A549 (cell line): ENCODE data around the gene CHID1. TPM values are rescaled to one million over a fixed set of nuclear protein-coding genes. Genes with fewer than 3 reads are reported as not detected.

Experiments used
- ATAC-seq, 2 experiments: fragments of 200-7000 bp in 1 of 2; fragments of >200 bp in 1 of 2; cut with Nextera tagmentation in 1 of 2; cut with Tn5 transposase in 1 of 2; 3 replicates each; pipeline versions ENCODE4 v1.8.0 to v1.9.1; 2018 to 2020; ENCODE audit warnings: mild to moderate bottlenecking in 1 of 2, moderate library complexity in 1 of 2
- CTCF ChIA-PET: fragments of 300-600 bp; sonication (Branson Sonifier 250); formaldehyde crosslinking; extraction: SDS; loops from one replicate; lab custom pipeline; 2021; ENCODE audit warnings: antibody characterized with exemption, inconsistent platforms; lab: Yijun Ruan, JAX
- POLR2A ChIA-PET: fragments of 350-600 bp; formaldehyde crosslinking; extraction: SDS; loops from one replicate; lab custom pipeline; 2021; ENCODE audit warnings: antibody characterized with exemption, inconsistent platforms; lab: Yijun Ruan, JAX
- DNase-seq, 2 experiments: peaks; one replicate each; pipeline versions ENCODE4 v3.0.0 to v3.0.0-alpha.2; 2011 to 2016; ENCODE audit warnings: low read depth in 1 of 2, low spot score in 1 of 2
- FAIRE-seq: peaks from 2 replicates; lab custom pipeline; 2011; peaks lifted over from hg19 to GRCh38; lab: Jason Lieb, UNC
- H3K27ac ChIP-seq, 2 experiments: fragments of >200 bp; sonication (Bioruptor Twin); formaldehyde crosslinking; 3 replicates each; pipeline ENCODE4 v1.5.1; 2016 to 2017
- H3K4me1 ChIP-seq: fragments of >200 bp; sonication (Bioruptor Twin); formaldehyde crosslinking; 3 replicates; pipeline ENCODE4 v1.6.1; 2016
- H3K4me2 ChIP-seq: fragments of >200 bp; sonication (Bioruptor Twin); formaldehyde crosslinking; 3 replicates; pipeline ENCODE4 v1.6.1; 2016
- H3K4me3 ChIP-seq: fragments of >200 bp; sonication (Bioruptor Twin); formaldehyde crosslinking; 3 replicates; pipeline ENCODE4 v1.5.1; 2016
- H3K9me3 ChIP-seq: fragments of >200 bp; sonication (Bioruptor Twin); formaldehyde crosslinking; 3 replicates; pipeline ENCODE4 v1.6.1; 2016
- BCL3 ChIP-seq: fragments of >200 bp; sonication (Bioruptor Twin); formaldehyde crosslinking; IDR thresholded peaks from 3 replicates; pipeline ENCODE4 v1.6.1; 2016
- CTCF ChIP-seq: fragments of >200 bp; sonication (Bioruptor Twin); formaldehyde crosslinking; IDR thresholded peaks from 3 replicates; pipeline ENCODE4 v1.5.1; 2016
- E2F6 ChIP-seq: IDR thresholded peaks from 2 replicates; pipeline ENCODE4 v1.6.1; 2012; ENCODE audit warnings: low read depth, borderline replicate concordance
- FOSB ChIP-seq: fragments of 250-450 bp; sonication (Bioruptor Pico); IDR thresholded peaks from 2 replicates; pipeline ENCODE4 v1.5.0; 2020; ENCODE audit warnings: mild to moderate bottlenecking, moderate library complexity
- GATA3 ChIP-seq: IDR thresholded peaks from 2 replicates; pipeline ENCODE4 v1.6.1; 2012; ENCODE audit warnings: borderline replicate concordance
- HOXA7 ChIP-seq: fragments of 250-450 bp; sonication (Bioruptor Pico); IDR thresholded peaks from 2 replicates; pipeline ENCODE4 v1.5.0; 2020; ENCODE audit warnings: mild to moderate bottlenecking, moderate library complexity
- JUN ChIP-seq, 2 experiments: fragments of >200 bp; sonication (Bioruptor Twin); formaldehyde crosslinking; IDR thresholded peaks; 2 replicates in 1 of 2; 3 replicates in 1 of 2; pipeline ENCODE4 v1.6.1; 2016 to 2017
- MAX ChIP-seq: IDR thresholded peaks from 2 replicates; pipeline ENCODE4 v1.6.1; 2012
- MAZ ChIP-seq: fragments of 150-350 bp; IDR thresholded peaks from 2 replicates; pipeline ENCODE4 v1.6.1; 2014; ENCODE audit warnings: antibody characterized with exemption, low read depth, low read length, borderline replicate concordance
- MYC ChIP-seq: IDR thresholded peaks from 2 replicates; pipeline ENCODE4 v1.6.1; 2012; ENCODE audit warnings: mild to moderate bottlenecking, inconsistent platforms, low read length, improper control_type of control experiment, borderline replicate concordance
- PBX3 ChIP-seq: IDR thresholded peaks from 2 replicates; pipeline ENCODE4 v1.6.1; 2012
- POLR2A ChIP-seq: IDR thresholded peaks from 2 replicates; pipeline ENCODE4 v1.6.1; 2012; ENCODE audit warnings: mild to moderate bottlenecking, low read length
- POLR2AphosphoS2 ChIP-seq: conservative IDR thresholded peaks from 2 replicates; pipeline ENCODE4 v1.6.1; 2012; ENCODE audit warnings: low read length, improper control_type of control experiment, inconsistent platforms
- RCOR1 ChIP-seq: fragments of 150-350 bp; IDR thresholded peaks from 2 replicates; pipeline ENCODE4 v1.6.1; 2014; ENCODE audit warnings: antibody characterized with exemption, low read length, low read depth
- TP53 ChIP-seq: fragments of 250-450 bp; sonication (Bioruptor Pico); IDR thresholded peaks from 2 replicates; pipeline ENCODE4 v1.5.0; 2021; ENCODE audit warnings: mild to moderate bottlenecking, moderate library complexity
- USF2 ChIP-seq: fragments of 450-650 bp; IDR thresholded peaks from 2 replicates; pipeline ENCODE4 v1.6.1; 2014; ENCODE audit warnings: antibody characterized with exemption
- ZNF302 ChIP-seq: fragments of 250-450 bp; sonication (Bioruptor Pico); IDR thresholded peaks from 2 replicates; pipeline ENCODE4 v1.9.0; 2021; ENCODE audit warnings: inconsistent platforms, mild to moderate bottlenecking, moderate library complexity
- WGBS: methylation state at CpG from one replicate; pipeline ENCODE4 v1.1.6; 2017; ENCODE audit errors: missing lambda C conversion rate; 5-methylcytosine and 5-hydroxymethylcytosine counted together
- polyA plus RNA-seq, 4 experiments: library from polyadenylated mRNA; depleted of rRNA in 3 of 4; stranded (reverse); fragments of >200 nt; fragmentation: RNase III in 1 of 4; extraction: RNeasy Plus Mini Kit Qiagen cat#74134 plus additional on column Dnase treatment in 1 of 4; gene quantifications; 2 replicates in 3 of 4; 3 replicates in 1 of 4; pipeline ENCODE4 v1.2.3, GENCODE V29; 2011 to 2017

Gene CHID1
- polyA plus RNA-seq, 2 of the 4 experiments (the other 2 are of a cell fraction), result 53.8 to 70.6 TPM

GRCh38 chr11:838441-839279 lies 72.0 kb downstream of the CHID1 start:
- ATAC-seq, result peak; percentile 8 to 16; a peak in 5 of 6 replicates

More at GRCh38 chr11:838441-839279, 72.0 kb downstream of the CHID1 start:
- Histone ChIP-seq H3K4me3 (no peak overlapping the region), H3K27ac (peak overlapping the region; percentile 61 to 99), H3K9me3 (no peaks in the 10 kb centered on the region), H3K4me2 (peak overlapping the region; percentile 92), H3K4me1 (peaks cover 66% of the 10 kb centered on the region)
- no peak for TF ChIP-seq HOXA7 (CRISPR knock-in tag)
- TF ChIP-seq FOSB (CRISPR knock-in tag), result peak; percentile 41; the same call in 1 of the 2 replicates
- TF ChIP-seq CTCF, result peak; percentile 35; the same call in 2 of the 3 replicates
- TF ChIP-seq JUN (IDR thresholded peaks at IDR 0.05), result peak in 1 of 2 experiments; percentile 69; a peak in 4 of 5 replicates
- peak; percentile 71; the same call in 1 of the 2 replicates for TF ChIP-seq MYC
- peak; percentile 24; the same call in 1 of the 3 replicates for TF ChIP-seq BCL3
- TF ChIP-seq POLR2A, result peak; percentile 41
- peak; percentile 70; the same call in 1 of the 2 replicates for TF ChIP-seq E2F6
- no peak for TF ChIP-seq RCOR1
- TF ChIP-seq TP53 (CRISPR knock-in tag), result peak; percentile 24; the same call in 1 of the 2 replicates
- peak; percentile 7; the same call in 1 of the 2 replicates for TF ChIP-seq GATA3
- peak; percentile 87 for TF ChIP-seq PBX3
- no peak for TF ChIP-seq MAZ
- TF ChIP-seq ZNF302 (CRISPR knock-in tag), result no peak
- peak; percentile 98 for TF ChIP-seq MAX
- peak; percentile 79 for TF ChIP-seq USF2
- peak; percentile 25 for TF ChIP-seq POLR2AphosphoS2
- FAIRE-seq (no peak), DNase-seq (peak; percentile 56 to 86)
- WGBS, result 18% methylated on average over 13 of the region's 17 CpGs
- ChIA-PET CTCF (interaction anchor here (0.9 to 3.7 kb wide), 5 partner anchors 8 to 21 kb away, joined by 3 to 21 read pairs (median 3); partner anchors contain the start of gene CRACR2B), POLR2A (interaction anchor here (3.4 kb wide), 1 partner anchor 19 kb away, joined by 16 read pairs; the partner anchor contains the start of gene PNPLA2)
